GM20000 (cell line): ENCODE measurements around the gene PRRC2B.

Experiments
- DNase-seq: peaks from one replicate; pipeline ENCODE4 v3.0.0; 2012; ENCODE audit warnings: low spot score
- CTCF ChIP-seq: IDR thresholded peaks from 2 replicates; pipeline ENCODE4 v1.5.1; 2012; ENCODE audit warnings: mild to moderate bottlenecking, control low read depth; ENCODE audit errors: extremely low read depth, missing control alignments

Gene PRRC2B

GRCh38 chr9:131528886-131529505 is 135.1 kb downstream of the PRRC2B start:
- no peak for TF ChIP-seq CTCF

GRCh38 chr9:131529597-131530545 is 136.0 kb downstream of the PRRC2B start:
- peak; percentile 42 for DNase-seq

More at GRCh38 chr9:131528886-131529505, 135.1 kb downstream of the PRRC2B start:
- peak; percentile 11 for DNase-seq

GRCh38 chr9:131530546-131530919 is 136.6 kb downstream of the PRRC2B start:
- peak; percentile 70 for DNase-seq
- TF ChIP-seq CTCF: no peak

More at GRCh38 chr9:131529597-131530545, 136.0 kb downstream of the PRRC2B start:
- no peak for TF ChIP-seq CTCF

GRCh38 chr9:131530920-131531832 is 137.3 kb downstream of the PRRC2B start, which contains the start of gene UCK1:
Gene UCK1, minus strand, starts transcription at chr9:131531263. Its CDS starts 89 bp downstream, at chr9:131531174.
- DNase-seq: peak; percentile 100
- TF ChIP-seq CTCF: no peak

GRCh38 chr9:131534721-131535237 is 140.9 kb downstream of the PRRC2B start:
- no peak for TF ChIP-seq CTCF

GRCh38 chr9:131537946-131538345 is 144.1 kb downstream of the PRRC2B start:
- no peak for DNase-seq
- no peak for TF ChIP-seq CTCF

More at GRCh38 chr9:131534721-131535237, 140.9 kb downstream of the PRRC2B start:
- DNase-seq: no peak
